GM12878 (cell line): Measurements from ENCODE around the gene GRM3. TPM values are rescaled to one million over a fixed set of nuclear protein-coding genes. Genes with fewer than 3 reads are reported as not detected.

Experiments
- ATAC-seq: fragments of 200-7000 bp; cut with Tn5 transposase; 3 replicates; pipeline ENCODE4 v1.9.1; 2020; ENCODE audit warnings: mild to moderate bottlenecking, moderate library complexity
- BruUV-seq: library from RNA; stranded (reverse); fragments of 400-500 nt; replicated peaks from 2 replicates; lab custom pipeline; 2021; lab: Mats Ljungman, UMichigan
- CTCF ChIA-PET: fragments of 300-600 bp; sonication (Branson Sonifier 250); formaldehyde crosslinking; extraction: SDS; loops from one replicate; lab custom pipeline; 2021; ENCODE audit warnings: inconsistent platforms; lab: Yijun Ruan, JAX
- POLR2A ChIA-PET: fragments of 350-600 bp; formaldehyde crosslinking; extraction: SDS; loops from one replicate; lab custom pipeline; 2021; ENCODE audit warnings: inconsistent platforms; lab: Charles Lee
- RAD21 ChIA-PET: fragments of 300-600 bp; sonication (Branson Sonifier 250); formaldehyde crosslinking; loops from one replicate; lab custom pipeline; 2023; ENCODE audit warnings: antibody characterized with exemption; ENCODE audit not compliant: unreplicated experiment; lab: Charles Lee
- SMC1A ChIA-PET: fragments of 300-600 bp; sonication (Branson Sonifier 250); formaldehyde crosslinking; loops from one replicate; lab custom pipeline; 2023; ENCODE audit not compliant: unreplicated experiment, uncharacterized antibody; lab: Charles Lee
- DNase-seq: peaks from one replicate; pipeline ENCODE4 v3.0.0-alpha.2; 2011; ENCODE audit warnings: low read depth, low spot score
- FAIRE-seq: peaks from 3 replicates; lab custom pipeline; 2011; peaks lifted over from hg19 to GRCh38; lab: Jason Lieb, UNC
- H2AFZ ChIP-seq: 2 replicates; pipeline ENCODE4 v1.6.0; 2011; ENCODE audit warnings: low read depth, low read length, control low read depth; ENCODE audit not compliant: control insufficient read depth
- H3K27ac ChIP-seq: 2 replicates; pipeline ENCODE4 v1.5.1; 2011; ENCODE audit warnings: control low read depth; ENCODE audit not compliant: control insufficient read depth, insufficient read depth
- H3K27me3 ChIP-seq, 2 experiments: replicated peaks in 1 of 2; 2 replicates each; pipeline versions ENCODE4 v1.6.0 to v1.6.1; 2011; ENCODE audit warnings: low read length in 1 of 2; ENCODE audit not compliant: control insufficient read depth in 2 of 2, insufficient read depth in 2 of 2
- H3K36me3 ChIP-seq, 2 experiments: 2 replicates each; pipeline ENCODE4 v1.5.1; 2011; ENCODE audit warnings: low read length in 1 of 2; ENCODE audit not compliant: control insufficient read depth in 2 of 2, insufficient read depth in 2 of 2
- H3K4me1 ChIP-seq: 2 replicates; pipeline ENCODE4 v1.6.1; 2011; ENCODE audit warnings: mild to moderate bottlenecking, low read length, moderate library complexity, mixed read lengths; ENCODE audit not compliant: control insufficient read depth, insufficient read depth
- H3K4me2 ChIP-seq: 2 replicates; pipeline ENCODE4 v1.6.0; 2011; ENCODE audit warnings: control low read depth; ENCODE audit not compliant: control insufficient read depth, insufficient read depth
- H3K4me3 ChIP-seq: fragments of 200-600 bp; sonication (generic); 2 replicates; pipeline ENCODE4 v1.5.1; 2016
- H3K79me2 ChIP-seq: 2 replicates; pipeline ENCODE4 v1.6.0; 2011; ENCODE audit warnings: low read length; ENCODE audit not compliant: control insufficient read depth, insufficient read depth
- H3K9ac ChIP-seq: 2 replicates; pipeline ENCODE4 v1.8.0; 2011; ENCODE audit warnings: low read length, control low read depth, mixed read lengths; ENCODE audit not compliant: control insufficient read depth, insufficient read depth
- H3K9me3 ChIP-seq: replicated peaks from 3 replicates; pipeline ENCODE4 v1.5.1; 2011; ENCODE audit warnings: mild to moderate bottlenecking, low read length; ENCODE audit not compliant: control insufficient read depth, insufficient read depth
- H4K20me1 ChIP-seq: 2 replicates; pipeline ENCODE4 v1.6.0; 2011; ENCODE audit not compliant: control insufficient read depth, insufficient read depth
- BCL11A ChIP-seq: IDR thresholded peaks from 2 replicates; pipeline ENCODE4 v1.6.1; 2011; ENCODE audit warnings: low read depth, low read length
- CBX5 ChIP-seq: sonication (generic); IDR thresholded peaks from 2 replicates; pipeline ENCODE4 v1.6.1; 2016; ENCODE audit warnings: low read depth, moderate library complexity, mild to moderate bottlenecking, inconsistent platforms
- E2F4 ChIP-seq: IDR thresholded peaks from 2 replicates; pipeline ENCODE4 v1.6.1; 2012; ENCODE audit warnings: low read depth, low read length, improper control_type of control experiment
- ELK1 ChIP-seq: IDR thresholded peaks from 2 replicates; pipeline ENCODE4 v1.6.1; 2012; ENCODE audit warnings: low read depth, low read length, improper control_type of control experiment
- NFYB ChIP-seq: IDR thresholded peaks from 2 replicates; pipeline ENCODE4 v1.6.1; 2011; ENCODE audit warnings: low read depth, mild to moderate bottlenecking, low read length, improper control_type of control experiment, moderate library complexity; ENCODE audit not compliant: insufficient read depth
- ZZZ3 ChIP-seq: IDR thresholded peaks from 2 replicates; pipeline ENCODE4 v1.6.1; 2011; ENCODE audit warnings: low read depth; ENCODE audit not compliant: control insufficient read depth, insufficient read length
- WGBS: methylation state at CpG from one replicate; pipeline ENCODE4 v1.1.6; 2016; ENCODE audit warnings: low lambda C conversion rate; ENCODE audit not compliant: insufficient replicate concordance, insufficient coverage; ENCODE audit errors: missing lambda C conversion rate; 5-methylcytosine and 5-hydroxymethylcytosine counted together
- in situ Hi-C: fragments of 300-500 bp; cut with MboI; formaldehyde crosslinking; loops from 9 replicates; pipeline ENCODE4 v1.14.3; 2018; ENCODE audit warnings: mixed read lengths
- intact Hi-C: fragments of 100-400 bp; cut with micrococcal nuclease; formaldehyde crosslinking; loops from one replicate; pipeline ENCODE4 v1.14.2; 2022; ENCODE audit not compliant: unreplicated experiment
- polyA plus RNA-seq, 11 experiments: library from polyadenylated mRNA; depleted of rRNA in 4 of 11; unstranded in 6 of 11; stranded (reverse) in 5 of 11; fragments of >200 nt; fragmentation: Nextera tagmentation in 4 of 11; fragmentation: Illumina TruSeq in 1 of 11; extraction: Ambion mirVana in 4 of 11; extraction: Trizol in 1 of 11; gene quantifications; 1 replicate in 1 of 11; 2 replicates in 10 of 11; pipeline versions ENCODE4 v1.2.1 to v1.2.3, GENCODE V29; 2011 to 2016; ENCODE audit warnings: inconsistent platforms in 2 of 11, missing spikeins in 2 of 11, low read depth in 1 of 11
- total RNA-seq, 4 experiments: library from RNA; depleted of rRNA in 3 of 4; stranded (reverse); fragments of >200 nt in 3 of 4; fragmentation: Illumina TruSeq in 1 of 4; extraction: Trizol in 1 of 4; gene quantifications; 2 replicates each; pipeline versions ENCODE4 v1.2.1 to v1.2.3, GENCODE V29; 2013 to 2021
- TF ChIP-seq, protein P1 (sequence below): IDR thresholded peaks from 2 replicates; pipeline ENCODE4 v1.6.1; 2012; ENCODE audit warnings: improper control_type of control experiment, low read depth, low read length; ENCODE audit not compliant: insufficient replicate concordance
- TF ChIP-seq, protein P2 (sequence below): fragments of 450-650 bp; conservative IDR thresholded peaks from 2 replicates; pipeline ENCODE4 v1.6.1; 2017; ENCODE audit warnings: mild to moderate bottlenecking, moderate library complexity
- TF ChIP-seq, protein P3 (sequence below): fragments of 450-650 bp; IDR thresholded peaks from 2 replicates; pipeline ENCODE4 v1.6.1; 2018; ENCODE audit warnings: borderline replicate concordance, mild to moderate bottlenecking; ENCODE audit not compliant: partially characterized antibody

Gene GRM3
- total and polyA plus RNA-seq, 10 of the 15 experiments (the other 5 are each of a cell fraction or from before 2014, with no cell fraction given): 0.03 to 0.49 (median 0.15) TPM; not detected in 1

GRCh38 chr7:86653919-86654659, 10.4 kb downstream of the GRM3 start:
- Histone ChIP-seq H4K20me1 (no peaks in the 10 kb centered on the region), H2AFZ (no peak overlapping the region), H3K27me3 (no peaks in the 10 kb centered on the region; a peak in 1 of 4 replicates), H3K27ac (no peak overlapping the region), H3K79me2 (no peaks in the 10 kb centered on the region), H3K4me1 (no peaks in the 10 kb centered on the region), H3K9ac (no peak overlapping the region), H3K36me3 (no peaks in the 10 kb centered on the region), H3K4me3 (no peak overlapping the region), H3K4me2 (no peak overlapping the region), H3K9me3 (no peaks in the 10 kb centered on the region)
- no peak for DNase-seq
- no peak for ATAC-seq
- CTCF ChIA-PET: no interaction called here
- WGBS: 20% methylated on average over 9 of the region's 9 CpGs
- FAIRE-seq: no peak
- SMC1A ChIA-PET: no interaction called here
- intact Hi-C loops (no loop called here), in situ Hi-C loops (no loop called here)
- POLR2A ChIA-PET: no interaction called here
- no peak for TF ChIP-seq ELK1
- no peak for TF ChIP-seq CBX5
- TF ChIP-seq ZZZ3: no peak
- TF ChIP-seq E2F4: no peak
- no peak for TF ChIP-seq NFYB
- TF ChIP-seq, protein P1, sequence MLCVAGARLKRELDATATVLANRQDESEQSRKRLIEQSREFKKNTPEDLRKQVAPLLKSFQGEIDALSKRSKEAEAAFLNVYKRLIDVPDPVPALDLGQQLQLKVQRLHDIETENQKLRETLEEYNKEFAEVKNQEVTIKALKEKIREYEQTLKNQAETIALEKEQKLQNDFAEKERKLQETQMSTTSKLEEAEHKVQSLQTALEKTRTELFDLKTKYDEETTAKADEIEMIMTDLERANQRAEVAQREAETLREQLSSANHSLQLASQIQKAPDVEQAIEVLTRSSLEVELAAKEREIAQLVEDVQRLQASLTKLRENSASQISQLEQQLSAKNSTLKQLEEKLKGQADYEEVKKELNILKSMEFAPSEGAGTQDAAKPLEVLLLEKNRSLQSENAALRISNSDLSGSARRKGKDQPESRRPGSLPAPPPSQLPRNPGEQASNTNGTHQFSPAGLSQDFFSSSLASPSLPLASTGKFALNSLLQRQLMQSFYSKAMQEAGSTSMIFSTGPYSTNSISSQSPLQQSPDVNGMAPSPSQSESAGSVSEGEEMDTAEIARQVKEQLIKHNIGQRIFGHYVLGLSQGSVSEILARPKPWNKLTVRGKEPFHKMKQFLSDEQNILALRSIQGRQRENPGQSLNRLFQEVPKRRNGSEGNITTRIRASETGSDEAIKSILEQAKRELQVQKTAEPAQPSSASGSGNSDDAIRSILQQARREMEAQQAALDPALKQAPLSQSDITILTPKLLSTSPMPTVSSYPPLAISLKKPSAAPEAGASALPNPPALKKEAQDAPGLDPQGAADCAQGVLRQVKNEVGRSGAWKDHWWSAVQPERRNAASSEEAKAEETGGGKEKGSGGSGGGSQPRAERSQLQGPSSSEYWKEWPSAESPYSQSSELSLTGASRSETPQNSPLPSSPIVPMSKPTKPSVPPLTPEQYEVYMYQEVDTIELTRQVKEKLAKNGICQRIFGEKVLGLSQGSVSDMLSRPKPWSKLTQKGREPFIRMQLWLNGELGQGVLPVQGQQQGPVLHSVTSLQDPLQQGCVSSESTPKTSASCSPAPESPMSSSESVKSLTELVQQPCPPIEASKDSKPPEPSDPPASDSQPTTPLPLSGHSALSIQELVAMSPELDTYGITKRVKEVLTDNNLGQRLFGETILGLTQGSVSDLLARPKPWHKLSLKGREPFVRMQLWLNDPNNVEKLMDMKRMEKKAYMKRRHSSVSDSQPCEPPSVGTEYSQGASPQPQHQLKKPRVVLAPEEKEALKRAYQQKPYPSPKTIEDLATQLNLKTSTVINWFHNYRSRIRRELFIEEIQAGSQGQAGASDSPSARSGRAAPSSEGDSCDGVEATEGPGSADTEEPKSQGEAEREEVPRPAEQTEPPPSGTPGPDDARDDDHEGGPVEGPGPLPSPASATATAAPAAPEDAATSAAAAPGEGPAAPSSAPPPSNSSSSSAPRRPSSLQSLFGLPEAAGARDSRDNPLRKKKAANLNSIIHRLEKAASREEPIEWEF: no peak
- TF ChIP-seq BCL11A: no peak
- TF ChIP-seq, protein P2, sequence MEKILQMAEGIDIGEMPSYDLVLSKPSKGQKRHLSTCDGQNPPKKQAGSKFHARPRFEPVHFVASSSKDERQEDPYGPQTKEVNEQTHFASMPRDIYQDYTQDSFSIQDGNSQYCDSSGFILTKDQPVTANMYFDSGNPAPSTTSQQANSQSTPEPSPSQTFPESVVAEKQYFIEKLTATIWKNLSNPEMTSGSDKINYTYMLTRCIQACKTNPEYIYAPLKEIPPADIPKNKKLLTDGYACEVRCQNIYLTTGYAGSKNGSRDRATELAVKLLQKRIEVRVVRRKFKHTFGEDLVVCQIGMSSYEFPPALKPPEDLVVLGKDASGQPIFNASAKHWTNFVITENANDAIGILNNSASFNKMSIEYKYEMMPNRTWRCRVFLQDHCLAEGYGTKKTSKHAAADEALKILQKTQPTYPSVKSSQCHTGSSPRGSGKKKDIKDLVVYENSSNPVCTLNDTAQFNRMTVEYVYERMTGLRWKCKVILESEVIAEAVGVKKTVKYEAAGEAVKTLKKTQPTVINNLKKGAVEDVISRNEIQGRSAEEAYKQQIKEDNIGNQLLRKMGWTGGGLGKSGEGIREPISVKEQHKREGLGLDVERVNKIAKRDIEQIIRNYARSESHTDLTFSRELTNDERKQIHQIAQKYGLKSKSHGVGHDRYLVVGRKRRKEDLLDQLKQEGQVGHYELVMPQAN: no peak
- TF ChIP-seq, protein P3, sequence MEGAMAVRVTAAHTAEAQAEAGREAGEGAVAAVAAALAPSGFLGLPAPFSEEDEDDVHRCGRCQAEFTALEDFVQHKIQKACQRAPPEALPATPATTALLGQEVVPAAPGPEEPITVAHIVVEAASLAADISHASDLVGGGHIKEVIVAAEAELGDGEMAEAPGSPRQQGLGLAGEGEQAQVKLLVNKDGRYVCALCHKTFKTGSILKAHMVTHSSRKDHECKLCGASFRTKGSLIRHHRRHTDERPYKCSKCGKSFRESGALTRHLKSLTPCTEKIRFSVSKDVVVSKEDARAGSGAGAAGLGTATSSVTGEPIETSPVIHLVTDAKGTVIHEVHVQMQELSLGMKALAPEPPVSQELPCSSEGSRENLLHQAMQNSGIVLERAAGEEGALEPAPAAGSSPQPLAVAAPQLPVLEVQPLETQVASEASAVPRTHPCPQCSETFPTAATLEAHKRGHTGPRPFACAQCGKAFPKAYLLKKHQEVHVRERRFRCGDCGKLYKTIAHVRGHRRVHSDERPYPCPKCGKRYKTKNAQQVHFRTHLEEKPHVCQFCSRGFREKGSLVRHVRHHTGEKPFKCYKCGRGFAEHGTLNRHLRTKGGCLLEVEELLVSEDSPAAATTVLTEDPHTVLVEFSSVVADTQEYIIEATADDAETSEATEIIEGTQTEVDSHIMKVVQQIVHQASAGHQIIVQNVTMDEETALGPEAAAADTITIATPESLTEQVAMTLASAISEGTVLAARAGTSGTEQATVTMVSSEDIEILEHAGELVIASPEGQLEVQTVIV: no peak
- BruUV-seq: no TSS peak
- RAD21 ChIA-PET: no interaction called here
